ENCODE data around the gene FGF8. TPM values are rescaled to one million over a fixed set of nuclear protein-coding genes. Genes with fewer than 3 reads are reported as not detected.

Gene FGF8
- total and polyA plus RNA-seq, 9 donors, result 0.18 to 1.9 (median 0.49) TPM; not detected in 1

- Histone ChIP-seq H3K4me3 (ENCODE audit: low read length) (no peak overlapping the region), H3K9me3 (replicated peaks; ENCODE audit: control insufficient read depth, low read depth, low read length) (no peaks in the 10 kb centered on the region), H3K36me3 (ENCODE audit: control insufficient read depth, insufficient read depth, low read length) (no peaks in the 10 kb centered on the region), H3K4me1 (ENCODE audit: control insufficient read depth, insufficient read depth, low read length) (peaks cover 14% of the 10 kb centered on the region), H3K27me3 (ENCODE audit: control insufficient read depth, insufficient read depth, low read length) (peaks cover 82% of the 10 kb centered on the region), H3K27ac (ENCODE audit: low read length) (no peak overlapping the region)
- WGBS (ENCODE audit: insufficient coverage), result no CpG with 5 or more reads among the region's 5 CpGs
- no peak for DNase-seq
Measured at GRCh38 chr10:101769541-101770180, 6.3 kb downstream of the FGF8 start.

GRCh38 chr10:101768791-101769170, 7.1 kb downstream of the FGF8 start:
- WGBS (ENCODE audit: insufficient coverage), result 68% methylated on average over 8 of the region's 8 CpGs
- H3K36me3 ChIP-seq (ENCODE audit: control insufficient read depth, insufficient read depth, low read length), result no peaks in the 10 kb centered on the region
- H3K4me1 ChIP-seq (ENCODE audit: control insufficient read depth, insufficient read depth, low read length), result peaks cover 10% of the 10 kb centered on the region
- no peak for DNase-seq
- H3K27ac ChIP-seq (ENCODE audit: low read length), result no peak overlapping the region
- no peak overlapping the region for H3K4me3 ChIP-seq (ENCODE audit: low read length)
- H3K9me3 ChIP-seq (replicated peaks; ENCODE audit: control insufficient read depth, low read depth, low read length), result no peaks in the 10 kb centered on the region
- peaks cover 74% of the 10 kb centered on the region for H3K27me3 ChIP-seq (ENCODE audit: control insufficient read depth, insufficient read depth, low read length)

- H3K9me3 ChIP-seq (replicated peaks; ENCODE audit: control insufficient read depth, low read depth, low read length), result no peaks in the 10 kb centered on the region
- H3K27me3 ChIP-seq (ENCODE audit: control insufficient read depth, insufficient read depth, low read length), result peaks cover 68% of the 10 kb centered on the region
- no peak for DNase-seq
- H3K4me1 ChIP-seq (ENCODE audit: control insufficient read depth, insufficient read depth, low read length), result peaks cover 10% of the 10 kb centered on the region
- no peak overlapping the region for H3K27ac ChIP-seq (ENCODE audit: low read length)
- WGBS (ENCODE audit: insufficient coverage), result 44% methylated on average over 11 of the region's 14 CpGs
- no peak overlapping the region for H3K4me3 ChIP-seq (ENCODE audit: low read length)
- H3K36me3 ChIP-seq (ENCODE audit: control insufficient read depth, insufficient read depth, low read length), result no peaks in the 10 kb centered on the region
Measured at GRCh38 chr10:101767966-101768790, 7.7 kb downstream of the FGF8 start.

- peaks cover 62% of the 10 kb centered on the region for H3K27me3 ChIP-seq (ENCODE audit: control insufficient read depth, insufficient read depth, low read length)
- DNase-seq, result no peak
- H3K4me1 ChIP-seq (ENCODE audit: control insufficient read depth, insufficient read depth, low read length), result peaks cover 7% of the 10 kb centered on the region
- 40% methylated on average over 4 of the region's 6 CpGs for WGBS (ENCODE audit: insufficient coverage)
- no peaks in the 10 kb centered on the region for H3K9me3 ChIP-seq (replicated peaks; ENCODE audit: control insufficient read depth, low read depth, low read length)
- H3K4me3 ChIP-seq (ENCODE audit: low read length), result no peak overlapping the region
- H3K27ac ChIP-seq (ENCODE audit: low read length), result no peak overlapping the region
- no peaks in the 10 kb centered on the region for H3K36me3 ChIP-seq (ENCODE audit: control insufficient read depth, insufficient read depth, low read length)
Measured at GRCh38 chr10:101767600-101767945, 8.3 kb downstream of the FGF8 start.

- Histone ChIP-seq H3K4me1 (ENCODE audit: control insufficient read depth, insufficient read depth, low read length) (peaks cover 7% of the 10 kb centered on the region), H3K4me3 (ENCODE audit: low read length) (no peak overlapping the region), H3K27me3 (ENCODE audit: control insufficient read depth, insufficient read depth, low read length) (peaks cover 56% of the 10 kb centered on the region), H3K27ac (ENCODE audit: low read length) (no peak overlapping the region), H3K9me3 (replicated peaks; ENCODE audit: control insufficient read depth, low read depth, low read length) (no peaks in the 10 kb centered on the region), H3K36me3 (ENCODE audit: control insufficient read depth, insufficient read depth, low read length) (no peaks in the 10 kb centered on the region)
- 49% methylated on average over 10 of the region's 12 CpGs for WGBS (ENCODE audit: insufficient coverage)
- no peak for DNase-seq
Measured at GRCh38 chr10:101766753-101767599, 8.9 kb downstream of the FGF8 start.

GRCh38 chr10:101766306-101766705, 9.6 kb downstream of the FGF8 start:
- Histone ChIP-seq H3K4me1 (ENCODE audit: control insufficient read depth, insufficient read depth, low read length) (peaks cover 6% of the 10 kb centered on the region), H3K27me3 (ENCODE audit: control insufficient read depth, insufficient read depth, low read length) (peaks cover 50% of the 10 kb centered on the region), H3K4me3 (ENCODE audit: low read length) (no peak overlapping the region), H3K36me3 (ENCODE audit: control insufficient read depth, insufficient read depth, low read length) (no peaks in the 10 kb centered on the region), H3K27ac (ENCODE audit: low read length) (no peak overlapping the region), H3K9me3 (replicated peaks; ENCODE audit: control insufficient read depth, low read depth, low read length) (no peaks in the 10 kb centered on the region)
- WGBS (ENCODE audit: insufficient coverage), result 58% methylated on average over 4 of the region's 6 CpGs
- DNase-seq, result no peak

- DNase-seq, result no peak
- H3K27ac ChIP-seq (ENCODE audit: low read length), result no peak overlapping the region
- H3K4me3 ChIP-seq (ENCODE audit: low read length), result no peak overlapping the region
- peaks cover 13% of the 10 kb centered on the region for H3K4me1 ChIP-seq (ENCODE audit: control insufficient read depth, insufficient read depth, low read length)
- no peaks in the 10 kb centered on the region for H3K9me3 ChIP-seq (replicated peaks; ENCODE audit: control insufficient read depth, low read depth, low read length)
- peaks cover 23% of the 10 kb centered on the region for H3K27me3 ChIP-seq (ENCODE audit: control insufficient read depth, insufficient read depth, low read length)
- WGBS (ENCODE audit: insufficient coverage), result 77% methylated on average over 4 of the region's 10 CpGs
- no peaks in the 10 kb centered on the region for H3K36me3 ChIP-seq (ENCODE audit: control insufficient read depth, insufficient read depth, low read length)
Measured at GRCh38 chr10:101763141-101763846, 12.6 kb downstream of the FGF8 start.

- 90% methylated on average over 5 of the region's 5 CpGs for WGBS (ENCODE audit: insufficient coverage)
- no peak for DNase-seq
Measured at GRCh38 chr10:101762736-101763135, 13.2 kb downstream of the FGF8 start.

GRCh38 chr10:101761226-101761625, 14.7 kb downstream of the FGF8 start:
- no peaks in the 10 kb centered on the region for H3K36me3 ChIP-seq (ENCODE audit: control insufficient read depth, insufficient read depth, low read length)
- H3K27me3 ChIP-seq (ENCODE audit: control insufficient read depth, insufficient read depth, low read length), result peaks cover 7% of the 10 kb centered on the region
- H3K9me3 ChIP-seq (replicated peaks; ENCODE audit: control insufficient read depth, low read depth, low read length), result no peaks in the 10 kb centered on the region
- H3K4me3 ChIP-seq (ENCODE audit: low read length), result no peak overlapping the region
- peaks cover 13% of the 10 kb centered on the region for H3K4me1 ChIP-seq (ENCODE audit: control insufficient read depth, insufficient read depth, low read length)
- no peak overlapping the region for H3K27ac ChIP-seq (ENCODE audit: low read length)
- DNase-seq, result no peak
- 46% methylated on average over 5 of the region's 9 CpGs for WGBS (ENCODE audit: insufficient coverage)

More at GRCh38 chr10:101762736-101763135, 13.2 kb downstream of the FGF8 start:
- H3K4me1 ChIP-seq (ENCODE audit: control insufficient read depth, insufficient read depth, low read length), result peaks cover 13% of the 10 kb centered on the region
- H3K4me3 ChIP-seq (ENCODE audit: low read length), result no peak overlapping the region
- no peaks in the 10 kb centered on the region for H3K36me3 ChIP-seq (ENCODE audit: control insufficient read depth, insufficient read depth, low read length)
- no peak overlapping the region for H3K27ac ChIP-seq (ENCODE audit: low read length)
- H3K9me3 ChIP-seq (replicated peaks; ENCODE audit: control insufficient read depth, low read depth, low read length), result no peaks in the 10 kb centered on the region
- peaks cover 18% of the 10 kb centered on the region for H3K27me3 ChIP-seq (ENCODE audit: control insufficient read depth, insufficient read depth, low read length)
